ENCODE data around the gene NPHP1.
"Not testable (repeated sequence)": the region's sequence is repeated elsewhere in the genome, so short reads cannot be mapped to it uniquely, and the experiment has no call there.

The NPHP1 gene

GRCh38 chr2:110090164-110090563 is 114.6 kb downstream of the NPHP1 start:
- H3K4me3 ChIP-seq (ENCODE audit: low read length in 2 of 2); H3K27me3 ChIP-seq (ENCODE audit: control insufficient read depth in 1 of 2, insufficient read depth in 2 of 2, low read length in 2 of 2); H3K36me3 ChIP-seq (ENCODE audit: control insufficient read depth in 2 of 2, insufficient read depth in 2 of 2, low read length in 2 of 2); H3K9ac ChIP-seq (ENCODE audit: low read length in 2 of 2); H3K9me3 ChIP-seq (ENCODE audit: control insufficient read depth in 2 of 2, low read length in 2 of 2); H3K4me1 ChIP-seq (ENCODE audit: control insufficient read depth, insufficient read depth, low read length); H3K27ac ChIP-seq (ENCODE audit: low read length): not testable (repeated sequence)

DNA sequence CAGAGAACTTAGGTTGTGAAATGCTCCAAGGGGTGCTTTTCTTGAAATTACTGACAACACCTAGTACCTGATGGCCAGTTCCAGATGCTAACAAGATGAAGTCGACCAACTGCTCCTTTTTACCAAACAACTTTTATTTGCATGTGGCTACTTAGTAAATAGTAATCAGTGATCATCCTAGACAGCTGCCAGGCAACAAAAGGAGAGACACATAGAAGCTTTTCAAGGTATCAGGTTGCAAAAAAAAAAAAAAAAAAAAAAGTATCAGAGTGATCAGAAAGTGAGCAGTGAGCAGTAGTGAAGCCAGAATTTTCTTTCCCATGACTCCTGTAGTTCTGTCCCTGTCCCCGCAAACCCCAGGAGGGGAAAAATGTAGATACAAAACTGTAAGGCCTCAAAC is 121.1 kb downstream of the NPHP1 start:
- H3K36me3 ChIP-seq (ENCODE audit: control insufficient read depth in 2 of 2, insufficient read depth in 2 of 2, low read length in 2 of 2); H3K9ac ChIP-seq (ENCODE audit: low read length in 2 of 2); H3K4me1 ChIP-seq (ENCODE audit: control insufficient read depth, insufficient read depth, low read length); H3K27me3 ChIP-seq (ENCODE audit: control insufficient read depth in 1 of 2, insufficient read depth in 2 of 2, low read length in 2 of 2); H3K9me3 ChIP-seq (ENCODE audit: control insufficient read depth in 2 of 2, low read length in 2 of 2); H3K4me3 ChIP-seq (ENCODE audit: low read length in 2 of 2); H3K27ac ChIP-seq (ENCODE audit: low read length): not testable (repeated sequence)

DNA sequence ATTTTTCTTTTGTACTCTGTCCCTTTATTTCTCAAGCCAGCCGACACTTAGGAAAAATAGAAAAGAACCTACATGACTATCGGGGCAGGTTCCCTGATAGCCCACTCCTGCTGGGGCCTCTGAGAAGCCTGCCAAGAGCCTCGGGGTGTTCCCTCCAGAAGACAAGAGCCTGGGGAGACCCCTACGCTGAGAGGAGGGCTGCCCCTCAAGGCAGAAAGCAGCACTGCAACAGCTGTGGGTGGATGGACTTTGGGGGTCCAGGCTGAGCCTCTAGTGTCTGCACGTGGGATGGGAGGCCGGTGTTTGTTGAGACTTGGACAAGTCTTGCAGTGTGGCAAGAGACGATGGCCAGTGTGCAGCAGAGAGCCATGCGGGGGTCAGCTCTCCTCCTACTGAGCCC is 121.7 kb downstream of the NPHP1 start:
- H3K4me1 ChIP-seq (ENCODE audit: control insufficient read depth, insufficient read depth, low read length); H3K36me3 ChIP-seq (ENCODE audit: control insufficient read depth in 2 of 2, insufficient read depth in 2 of 2, low read length in 2 of 2); H3K9me3 ChIP-seq (ENCODE audit: control insufficient read depth in 2 of 2, low read length in 2 of 2); H3K9ac ChIP-seq (ENCODE audit: low read length in 2 of 2); H3K27me3 ChIP-seq (ENCODE audit: control insufficient read depth in 1 of 2, insufficient read depth in 2 of 2, low read length in 2 of 2); H3K27ac ChIP-seq (ENCODE audit: low read length); H3K4me3 ChIP-seq (ENCODE audit: low read length in 2 of 2): not testable (repeated sequence)

DNA sequence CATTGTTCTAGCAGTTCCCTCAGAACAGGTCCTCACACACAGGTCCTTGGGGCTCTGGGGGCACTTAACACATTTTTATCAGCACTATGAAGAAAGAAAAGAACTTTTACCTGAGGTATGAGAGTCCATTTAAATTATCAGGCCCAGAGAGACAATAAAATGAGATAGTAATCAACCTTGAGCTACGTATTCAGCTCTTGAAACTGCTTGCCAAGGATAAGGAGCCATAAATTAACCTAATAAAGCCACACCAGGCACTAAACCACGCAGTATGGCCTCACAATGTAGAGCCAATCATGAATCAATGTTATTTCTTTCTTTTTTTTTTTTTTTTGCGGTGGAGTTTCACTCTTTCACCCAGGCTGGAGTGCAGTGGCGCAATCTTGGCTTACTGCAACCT is 126.7 kb downstream of the NPHP1 start:
- H3K4me1 ChIP-seq (ENCODE audit: control insufficient read depth, insufficient read depth, low read length); H3K36me3 ChIP-seq (ENCODE audit: control insufficient read depth in 2 of 2, insufficient read depth in 2 of 2, low read length in 2 of 2); H3K9me3 ChIP-seq (ENCODE audit: control insufficient read depth in 2 of 2, low read length in 2 of 2); H3K27me3 ChIP-seq (ENCODE audit: control insufficient read depth in 1 of 2, insufficient read depth in 2 of 2, low read length in 2 of 2); H3K4me3 ChIP-seq (ENCODE audit: low read length in 2 of 2); H3K9ac ChIP-seq (ENCODE audit: low read length in 2 of 2); H3K27ac ChIP-seq (ENCODE audit: low read length): not testable (repeated sequence)

GRCh38 chr2:110075896-110076295 is 128.9 kb downstream of the NPHP1 start:
- not testable (repeated sequence) for H3K9ac ChIP-seq (ENCODE audit: low read length in 2 of 2); H3K27ac ChIP-seq (ENCODE audit: low read length); H3K27me3 ChIP-seq (ENCODE audit: control insufficient read depth in 1 of 2, insufficient read depth in 2 of 2, low read length in 2 of 2); H3K36me3 ChIP-seq (ENCODE audit: control insufficient read depth in 2 of 2, insufficient read depth in 2 of 2, low read length in 2 of 2); H3K4me1 ChIP-seq (ENCODE audit: control insufficient read depth, insufficient read depth, low read length); H3K4me3 ChIP-seq (ENCODE audit: low read length in 2 of 2); H3K9me3 ChIP-seq (ENCODE audit: control insufficient read depth in 2 of 2, low read length in 2 of 2)
